Body of pancreas (tissue), 4 donors: ENCODE measurements around the gene ALG1.

Source experiments
- CTCF ChIP-seq, 7 experiments: fragments of 450-650 bp in 4 of 7; fragments of 200-600 bp in 3 of 7; sonication (generic) in 3 of 7; IDR thresholded peaks; one replicate each; pipeline ENCODE4 v1.5.1; 2016 to 2019; ENCODE audit warnings: antibody characterized with exemption in 7 of 7
- POLR2A ChIP-seq, 3 donors: fragments of 450-650 bp; IDR thresholded peaks; one replicate each; pipeline ENCODE4 v1.6.1; 2016; ENCODE audit warnings: antibody characterized with exemption in 3 of 3, mild to moderate bottlenecking in 2 of 3

GRCh38 chr16:5058476-5058875 lies 13.2 kb upstream of the ALG1 start:
- TF ChIP-seq POLR2A (IDR thresholded peaks at IDR 0.05) (no peak), CTCF (IDR thresholded peaks at IDR 0.05) (no peak)
